Adrenal gland (tissue), 12 donors: Measurements from ENCODE around the gene SEZ6L2. TPM values are rescaled to one million over a fixed set of nuclear protein-coding genes. Genes with fewer than 3 reads are reported as not detected.

Experiments
- DNase-seq, 7 donors: peaks; one replicate each; pipeline ENCODE4 v3.0.0-alpha.2; 2019 to 2020
- H3K27ac ChIP-seq, 5 donors: fragments of 200-600 bp; sonication (generic) in 4 of 5; 1 replicate in 3 of 5; 2 replicates in 2 of 5; pipeline versions ENCODE4 v1.5.1 to v1.8.0; 2016 to 2020; ENCODE audit warnings: mild to moderate bottlenecking in 1 of 5
- H3K27me3 ChIP-seq: fragments of 200-600 bp; 2 replicates; pipeline ENCODE4 v1.8.0; 2021
- H3K36me3 ChIP-seq, 2 donors: fragments of 200-600 bp; replicated peaks in 1 of 2; 1 replicate in 1 of 2; 2 replicates in 1 of 2; pipeline versions ENCODE4 v1.5.1 to v1.8.0; 2018 to 2022
- H3K4me1 ChIP-seq, 2 donors: fragments of 200-600 bp; replicated peaks in 1 of 2; 1 replicate in 1 of 2; 2 replicates in 1 of 2; pipeline versions ENCODE4 v1.5.1 to v1.8.0; 2018 to 2021
- H3K4me3 ChIP-seq, 4 donors: fragments of 200-600 bp; sonication (generic) in 3 of 4; one replicate each; pipeline ENCODE4 v1.5.1; 2016 to 2018
- H3K9me3 ChIP-seq, 3 donors: fragments of 200-600 bp; sonication (generic) in 1 of 3; replicated peaks in 1 of 3; 1 replicate in 2 of 3; 2 replicates in 1 of 3; pipeline versions ENCODE4 v1.5.1 to v1.8.0; 2016 to 2021
- POLR2A ChIP-seq, 2 donors: fragments of 450-650 bp; IDR thresholded peaks; one replicate each; pipeline ENCODE4 v1.6.1; 2017; ENCODE audit warnings: antibody characterized with exemption in 2 of 2, mild to moderate bottlenecking in 2 of 2, moderate library complexity in 1 of 2
- WGBS, 4 donors: extraction: QIAGEN DNeasy Blood & Tissue Kit in 2 of 4; methylation state at CpG; one replicate each; pipeline versions ENCODE4 v1.1.5 to v1.1.7; 2013 to 2017; 5-methylcytosine and 5-hydroxymethylcytosine counted together
- intact Hi-C, 2 donors: fragments of 100-400 bp; cut with DNase I; formaldehyde crosslinking; loops; one replicate each; pipeline versions ENCODE4 v1.14.1 to v1.15.0; 2022 to 2023
- polyA plus RNA-seq, 3 donors: library from polyadenylated mRNA; stranded (reverse); fragments of 200-250 nt in 2 of 3; fragments of 350-450 nt in 1 of 3; fragmentation: Illumina TruSeq in 1 of 3; extraction: RNeasy Lipid Tissue Mini Kit (QIAGEN cat#74804) in 1 of 3; gene quantifications; one replicate each; pipeline ENCODE4 v1.2.3, GENCODE V29; 2013 to 2014
- total RNA-seq, 9 donors: library from RNA; depleted of rRNA in 4 of 9; stranded (reverse); fragments of >200 nt in 4 of 9; fragments of 120-200 nt in 1 of 9; fragmentation: NEBNext Ultra II Directional in 1 of 9; extraction: Animal tissue kit (Norgen Biotek cat#: 25700) in 1 of 9; gene quantifications; one replicate each; pipeline versions ENCODE4 v1.1.0 to v1.2.4, GENCODE V29; 2013 to 2023
- TF ChIP-seq, protein P1 (sequence below), 6 experiments: fragments of 450-650 bp in 4 of 6; fragments of 200-600 bp in 2 of 6; sonication (generic) in 1 of 6; IDR thresholded peaks; 1 replicate in 5 of 6; 2 replicates in 1 of 6; pipeline versions ENCODE4 v1.5.1 to v1.8.0; 2016 to 2021; ENCODE audit warnings: antibody characterized with exemption in 6 of 6, mild to moderate bottlenecking in 2 of 6, moderate library complexity in 1 of 6
- donor health status: healthy with polysubstance abuse.
- donor health status: Bipolar disorder and iron deficiency.
- donor health status: DM: yes; HTN: yes; CAD: no.
- donor health status: DM: no; HTN: no; CAD: no.
- donor health status: DM: no; HTN: no; CAD: no.
- donor health status: DM: yes; HTN: yes; CAD: no.

SEZ6L2 gene
- total and polyA plus RNA-seq, 12 donors = 7.5 to 302 (median 36.2) TPM

DNA sequence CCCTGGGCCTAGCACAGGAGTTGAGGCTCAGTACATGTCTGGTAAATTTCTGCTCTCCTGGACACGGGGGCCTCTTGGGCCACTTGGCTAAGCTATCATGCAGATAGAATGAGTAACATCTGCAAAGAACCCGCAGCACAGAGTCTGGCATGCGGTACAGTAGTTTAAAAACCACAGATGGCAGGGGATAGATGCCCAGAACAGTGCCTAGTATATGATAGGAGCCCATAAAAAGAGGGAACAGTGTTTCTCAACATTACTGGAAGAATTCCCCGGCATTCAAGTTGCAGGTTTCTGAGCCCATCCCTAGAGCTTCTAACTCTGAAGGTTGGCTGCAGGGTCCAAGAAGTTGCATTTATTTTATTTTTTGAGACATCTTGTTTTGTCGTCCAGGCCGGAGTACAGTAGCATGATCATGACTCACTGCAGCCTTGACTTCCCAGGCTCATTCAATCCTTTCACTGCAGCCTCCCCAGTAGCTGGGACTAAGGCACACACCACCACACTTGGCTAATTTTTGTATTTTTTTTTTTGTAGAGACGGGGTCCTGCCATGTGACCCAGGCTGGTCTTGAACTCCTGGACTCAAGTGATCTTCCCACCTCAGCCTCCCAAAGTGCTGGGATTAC, 42.1 kb downstream of the SEZ6L2 start:
- WGBS, 4 donors = 44 to 56% (median 53%) methylated on average over 6 to 7 of the region's 7 CpGs
- intact Hi-C loops = no loop called here
- peaks cover 0 to 31% of the 10 kb centered on the region in 2 donors for H3K36me3 ChIP-seq
- peak overlapping the region in 4 of 5 donors; percentile 43 to 79 (median 70) for H3K27ac ChIP-seq
- H3K27me3 ChIP-seq = no peaks in the 10 kb centered on the region
- peak in 6 of 7 donors; percentile 58 to 72 (median 66) for DNase-seq
- H3K4me1 ChIP-seq = peaks cover 17 to 22% of the 10 kb centered on the region in 2 donors
- no peaks in the 10 kb centered on the region for H3K9me3 ChIP-seq
- TF ChIP-seq POLR2A (IDR thresholded peaks at IDR 0.05) = peak in 1 of 2 donors; percentile 48
- TF ChIP-seq, protein P1, sequence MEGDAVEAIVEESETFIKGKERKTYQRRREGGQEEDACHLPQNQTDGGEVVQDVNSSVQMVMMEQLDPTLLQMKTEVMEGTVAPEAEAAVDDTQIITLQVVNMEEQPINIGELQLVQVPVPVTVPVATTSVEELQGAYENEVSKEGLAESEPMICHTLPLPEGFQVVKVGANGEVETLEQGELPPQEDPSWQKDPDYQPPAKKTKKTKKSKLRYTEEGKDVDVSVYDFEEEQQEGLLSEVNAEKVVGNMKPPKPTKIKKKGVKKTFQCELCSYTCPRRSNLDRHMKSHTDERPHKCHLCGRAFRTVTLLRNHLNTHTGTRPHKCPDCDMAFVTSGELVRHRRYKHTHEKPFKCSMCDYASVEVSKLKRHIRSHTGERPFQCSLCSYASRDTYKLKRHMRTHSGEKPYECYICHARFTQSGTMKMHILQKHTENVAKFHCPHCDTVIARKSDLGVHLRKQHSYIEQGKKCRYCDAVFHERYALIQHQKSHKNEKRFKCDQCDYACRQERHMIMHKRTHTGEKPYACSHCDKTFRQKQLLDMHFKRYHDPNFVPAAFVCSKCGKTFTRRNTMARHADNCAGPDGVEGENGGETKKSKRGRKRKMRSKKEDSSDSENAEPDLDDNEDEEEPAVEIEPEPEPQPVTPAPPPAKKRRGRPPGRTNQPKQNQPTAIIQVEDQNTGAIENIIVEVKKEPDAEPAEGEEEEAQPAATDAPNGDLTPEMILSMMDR (IDR thresholded peaks at IDR 0.05) = no peak
- no peak overlapping the region for H3K4me3 ChIP-seq

DNA sequence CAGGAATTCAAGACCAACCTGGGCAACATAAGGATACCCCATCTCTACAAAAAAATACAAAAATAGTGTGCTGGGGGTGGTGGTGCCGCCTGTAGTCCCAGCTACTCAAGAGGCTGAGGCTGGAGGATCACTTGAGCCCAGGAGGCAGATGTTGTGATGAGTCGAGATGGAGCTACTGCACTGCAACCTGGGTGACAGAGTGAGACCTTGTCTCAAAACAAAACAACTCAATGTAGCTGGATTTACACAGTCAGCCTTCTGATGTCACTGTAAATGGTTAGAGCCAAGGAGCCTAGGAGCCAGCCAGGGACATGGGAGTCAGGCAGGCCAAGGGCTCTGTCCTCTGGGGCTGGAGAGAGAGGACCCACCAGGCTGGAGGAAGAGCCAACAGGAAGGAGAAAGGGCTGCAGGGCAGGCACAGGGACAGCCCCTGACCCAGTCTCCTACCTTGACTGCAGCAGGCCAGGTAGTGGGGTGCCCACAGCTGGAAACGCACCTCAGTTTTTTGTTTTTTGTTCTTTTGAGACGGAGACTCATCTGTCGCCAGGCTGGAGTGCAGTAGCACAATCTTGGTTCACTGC, 44.7 kb downstream of the SEZ6L2 start:
- no peaks in the 10 kb centered on the region for H3K27me3 ChIP-seq
- no peaks in the 10 kb centered on the region for H3K9me3 ChIP-seq
- H3K27ac ChIP-seq = no peak overlapping the region
- 76 to 83% (median 80%) methylated on average over 5 of the region's 5 CpGs for WGBS, 4 donors
- peaks cover 0 to 13% of the 10 kb centered on the region in 2 donors for H3K4me1 ChIP-seq
- no peak for TF ChIP-seq POLR2A (IDR thresholded peaks at IDR 0.05)
- TF ChIP-seq, protein P1 (IDR thresholded peaks at IDR 0.05) = no peak
- intact Hi-C loops = no loop called here
- H3K36me3 ChIP-seq = peaks cover 0 to 15% of the 10 kb centered on the region in 2 donors
- H3K4me3 ChIP-seq = no peak overlapping the region
- DNase-seq = no peak

GRCh38 chr16:29852654-29853053, 46.7 kb downstream of the SEZ6L2 start:
- Histone ChIP-seq H3K9me3 (no peaks in the 10 kb centered on the region), H3K4me1 (peaks cover 0 to 12% of the 10 kb centered on the region in 2 donors), H3K27ac (no peak overlapping the region), H3K4me3 (no peak overlapping the region), H3K27me3 (no peaks in the 10 kb centered on the region), H3K36me3 (peaks cover 0 to 7% of the 10 kb centered on the region in 2 donors)
- WGBS, 4 donors = 58 to 68% (median 62%) methylated on average over 7 of the region's 7 CpGs
- intact Hi-C loops = no loop called here
- TF ChIP-seq POLR2A (IDR thresholded peaks at IDR 0.05) = no peak
- TF ChIP-seq, protein P1 (IDR thresholded peaks at IDR 0.05) = no peak
- DNase-seq = peak in 4 of 7 donors; percentile 23 to 64 (median 38)

GRCh38 chr16:29850998-29851397, 48.4 kb downstream of the SEZ6L2 start:
- H3K36me3 ChIP-seq = peaks cover 0 to 24% of the 10 kb centered on the region in 2 donors
- H3K9me3 ChIP-seq = no peaks in the 10 kb centered on the region
- no peak overlapping the region for H3K27ac ChIP-seq
- H3K4me3 ChIP-seq = no peak overlapping the region
- DNase-seq = no peak
- H3K27me3 ChIP-seq = no peaks in the 10 kb centered on the region
- H3K4me1 ChIP-seq = no peaks in the 10 kb centered on the region
- no peak for TF ChIP-seq POLR2A (IDR thresholded peaks at IDR 0.05)
- TF ChIP-seq, protein P1 (IDR thresholded peaks at IDR 0.05) = no peak
- 78 to 94% (median 87%) methylated on average over 3 of the region's 3 CpGs for WGBS, 4 donors
- intact Hi-C loops = no loop called here
